Activated T-cell treated with anti-CD3 and anti-CD28 coated beads, Interleukin-2, amount 50 U/mL, for 24 hours (primary cell): ENCODE measurements around the gene CDKAL1.

Experiments
- DNase-seq: peaks from one replicate; pipeline ENCODE4 v3.0.0-alpha.2; 2020
- H3K27ac Mint-ChIP-seq: 2 replicates; pipeline ENCODE4 v1.8.0; 2020; ENCODE audit warnings: mild to moderate bottlenecking, mixed read lengths
- H3K27me3 Mint-ChIP-seq: 2 replicates; pipeline ENCODE4 v1.8.0; 2020; ENCODE audit warnings: mixed read lengths
- H3K36me3 Mint-ChIP-seq: 2 replicates; pipeline ENCODE4 v1.8.0; 2020; ENCODE audit warnings: low read depth, mixed read lengths
- H3K4me1 Mint-ChIP-seq: 2 replicates; pipeline ENCODE4 v1.8.0; 2020; ENCODE audit warnings: low read depth, mixed read lengths
- H3K4me3 Mint-ChIP-seq: 2 replicates; pipeline ENCODE4 v1.8.0; 2020; ENCODE audit warnings: mild to moderate bottlenecking, moderate library complexity, mixed read lengths
- H3K9me3 Mint-ChIP-seq: 2 replicates; pipeline ENCODE4 v1.8.0; 2020; ENCODE audit warnings: mixed read lengths

CDKAL1 gene

DNA sequence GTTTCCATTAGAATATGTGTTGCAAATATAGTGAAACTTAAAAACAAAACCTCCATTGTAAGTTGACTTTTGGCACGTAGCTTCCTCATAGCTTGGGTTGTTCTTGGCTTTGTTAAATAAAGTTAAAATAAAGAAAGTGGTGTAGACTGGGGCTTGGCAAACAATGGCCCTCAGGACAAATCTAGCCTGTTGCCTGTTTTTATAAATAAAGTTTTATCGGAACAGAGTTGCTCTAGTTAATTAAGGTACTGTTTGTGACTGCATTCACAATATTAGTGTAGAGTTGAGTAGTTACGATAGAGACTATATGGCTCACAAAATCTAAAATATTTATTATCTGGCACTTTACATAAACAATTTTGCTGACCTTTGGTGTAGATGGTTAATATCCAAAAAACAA, 168.8 kb downstream of the CDKAL1 start:
- H3K36me3 Mint-ChIP-seq, result peaks cover 7% of the 10 kb centered on the region
- no peak for DNase-seq
- H3K4me1 Mint-ChIP-seq, result peaks cover 71% of the 10 kb centered on the region
- H3K27ac Mint-ChIP-seq, result no peak overlapping the region
- H3K9me3 Mint-ChIP-seq, result no peaks in the 10 kb centered on the region
- no peak overlapping the region for H3K4me3 Mint-ChIP-seq
- no peaks in the 10 kb centered on the region for H3K27me3 Mint-ChIP-seq

DNA sequence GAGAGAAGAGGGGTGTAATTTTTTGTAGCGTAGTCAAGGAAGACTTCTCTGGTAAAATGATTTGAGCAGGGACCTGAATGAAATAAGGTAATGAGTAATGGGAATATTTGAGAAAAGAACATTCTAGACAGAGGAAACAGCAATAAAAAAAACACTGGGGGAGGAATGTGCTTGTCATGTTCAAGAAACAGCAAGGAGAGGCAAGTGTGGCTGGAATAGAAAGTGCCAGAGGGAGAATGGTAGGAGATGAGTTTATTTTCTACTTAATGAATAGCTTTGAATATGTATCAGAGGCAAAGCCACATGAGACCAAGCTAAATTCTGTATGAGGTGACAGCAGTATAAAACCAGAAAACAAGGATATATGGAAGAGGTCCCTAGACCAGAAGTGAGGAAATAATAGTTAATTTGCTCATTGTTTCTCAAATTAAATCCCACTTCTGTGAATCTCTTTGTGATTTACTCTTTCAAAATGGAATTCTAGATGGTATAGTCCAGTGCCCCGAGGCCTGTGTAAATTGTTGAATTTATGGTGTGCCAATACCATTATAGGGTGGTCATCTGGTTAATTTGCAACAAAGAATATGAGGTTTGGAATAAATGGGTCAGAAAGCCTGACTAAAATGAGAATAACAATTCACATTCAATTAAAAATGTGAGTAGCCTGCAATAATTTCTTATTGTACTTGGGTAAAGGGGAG, 170.2 kb downstream of the CDKAL1 start:
- Mint-ChIP-seq H3K36me3 (peaks cover 6% of the 10 kb centered on the region), H3K27ac (no peak overlapping the region), H3K27me3 (no peaks in the 10 kb centered on the region), H3K4me3 (no peak overlapping the region), H3K4me1 (peaks cover 73% of the 10 kb centered on the region), H3K9me3 (no peaks in the 10 kb centered on the region)
- no peak for DNase-seq

DNA sequence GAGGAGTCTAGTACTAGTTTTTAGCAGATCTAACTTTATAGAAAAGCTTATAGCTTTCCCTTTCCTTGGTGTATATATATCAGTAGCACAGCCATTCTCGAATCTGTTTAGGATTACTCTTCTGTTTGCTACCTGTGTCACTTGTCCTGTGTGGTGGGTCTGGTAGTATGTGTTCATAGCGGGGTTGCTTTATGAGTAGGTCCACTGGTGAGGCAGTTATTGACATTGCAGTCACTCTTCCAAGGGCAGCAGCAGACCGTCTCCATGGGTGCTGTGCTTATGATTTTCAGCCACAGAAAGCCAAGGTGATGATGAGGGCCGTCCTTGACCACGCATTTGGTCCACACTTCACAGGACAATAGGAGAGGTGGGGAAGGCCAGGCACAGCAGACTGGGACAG, 171.5 kb downstream of the CDKAL1 start:
- peaks cover 1% of the 10 kb centered on the region for H3K36me3 Mint-ChIP-seq
- peak overlapping the region; percentile 41 for H3K27ac Mint-ChIP-seq
- no peaks in the 10 kb centered on the region for H3K27me3 Mint-ChIP-seq
- H3K4me3 Mint-ChIP-seq, result no peak overlapping the region
- no peaks in the 10 kb centered on the region for H3K9me3 Mint-ChIP-seq
- DNase-seq, result no peak
- H3K4me1 Mint-ChIP-seq, result peaks cover 79% of the 10 kb centered on the region

DNA sequence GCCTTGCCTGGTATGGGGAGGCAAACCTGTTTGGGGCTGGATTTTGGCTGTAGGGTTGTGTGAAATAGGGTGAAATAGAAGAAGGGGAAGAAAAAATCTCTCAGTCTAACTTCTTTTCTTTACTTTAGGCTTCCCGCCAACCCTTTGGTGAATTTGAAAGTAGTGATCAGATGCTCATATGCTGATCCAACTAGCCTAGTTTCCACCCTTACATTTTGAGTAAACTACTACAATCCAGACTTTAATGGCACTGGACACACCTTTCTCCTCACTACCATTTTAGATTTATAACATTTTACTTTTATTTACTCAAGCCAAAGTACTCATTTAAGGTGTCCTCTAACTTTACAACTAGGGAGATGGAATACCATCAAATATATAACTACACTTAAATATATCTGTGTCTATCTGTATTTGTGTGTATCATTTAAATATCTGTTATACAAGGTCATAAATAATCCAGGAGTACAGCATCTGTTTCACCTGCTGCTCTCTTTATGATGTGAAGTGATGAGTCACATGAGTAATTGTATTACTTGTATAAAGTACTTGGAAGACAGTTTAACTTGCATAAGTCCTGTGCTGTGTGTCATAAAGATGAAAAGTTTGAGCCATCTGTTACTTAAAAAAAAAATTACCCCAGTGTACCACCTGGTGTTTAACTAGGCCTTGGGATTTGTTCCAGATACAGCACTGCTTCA, 172.1 kb downstream of the CDKAL1 start:
- peaks cover 1% of the 10 kb centered on the region for H3K36me3 Mint-ChIP-seq
- H3K27ac Mint-ChIP-seq, result peak overlapping the region; percentile 41
- no peak for DNase-seq
- no peak overlapping the region for H3K4me3 Mint-ChIP-seq
- no peaks in the 10 kb centered on the region for H3K9me3 Mint-ChIP-seq
- H3K4me1 Mint-ChIP-seq, result peaks cover 80% of the 10 kb centered on the region
- H3K27me3 Mint-ChIP-seq, result no peaks in the 10 kb centered on the region

DNA sequence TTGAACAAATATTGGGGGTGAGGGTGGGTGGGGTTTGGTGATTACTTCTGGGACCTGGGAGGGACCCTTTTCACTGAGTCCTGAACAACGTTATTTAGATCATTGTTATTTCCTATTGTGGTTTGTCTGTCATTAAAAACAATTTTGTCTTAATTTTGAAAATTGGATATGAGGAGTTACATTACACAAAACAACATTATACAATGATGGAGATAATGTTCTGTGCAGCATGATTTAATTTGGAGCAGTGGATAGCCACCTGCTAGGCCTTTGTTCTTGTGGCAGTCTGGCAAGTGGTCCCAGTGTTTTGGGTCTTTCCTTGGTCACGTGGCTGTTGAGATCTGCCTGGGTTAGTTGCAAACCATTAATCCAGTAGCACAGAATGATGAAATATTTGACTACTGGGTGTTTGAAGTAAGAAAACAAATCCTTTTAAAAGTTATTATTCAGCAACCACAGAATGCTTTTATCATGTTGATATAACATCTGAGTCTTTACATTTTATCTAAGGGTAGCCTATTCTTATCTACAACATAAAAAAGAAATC, 172.8 kb downstream of the CDKAL1 start:
- H3K27me3 Mint-ChIP-seq, result no peaks in the 10 kb centered on the region
- H3K36me3 Mint-ChIP-seq, result peaks cover 4% of the 10 kb centered on the region
- no peak overlapping the region for H3K27ac Mint-ChIP-seq
- H3K4me1 Mint-ChIP-seq, result peaks cover 81% of the 10 kb centered on the region
- no peaks in the 10 kb centered on the region for H3K9me3 Mint-ChIP-seq
- no peak overlapping the region for H3K4me3 Mint-ChIP-seq
- no peak for DNase-seq

DNA sequence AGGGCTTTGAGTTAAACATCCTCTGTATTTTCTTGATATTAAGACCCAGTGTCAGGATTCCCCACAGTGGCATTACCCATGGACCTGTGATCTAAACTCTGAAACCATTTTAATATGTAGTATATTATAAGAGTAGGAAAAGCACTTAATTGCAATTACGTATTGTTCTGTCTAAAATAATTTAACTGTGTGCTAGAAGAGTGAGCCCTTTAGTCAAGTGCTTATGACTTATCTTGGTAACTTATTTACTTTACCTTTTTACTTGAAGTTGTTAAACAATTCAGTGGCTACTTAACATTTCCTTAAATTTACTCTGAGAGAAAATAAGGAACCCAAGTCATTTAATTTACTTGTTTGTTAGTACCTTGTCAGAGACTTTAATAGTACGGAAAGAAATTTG, 173.6 kb downstream of the CDKAL1 start:
- Mint-ChIP-seq H3K36me3 (peaks cover 6% of the 10 kb centered on the region), H3K4me3 (no peak overlapping the region), H3K27ac (no peak overlapping the region), H3K27me3 (no peaks in the 10 kb centered on the region), H3K4me1 (peaks cover 76% of the 10 kb centered on the region), H3K9me3 (no peaks in the 10 kb centered on the region)
- DNase-seq, result no peak

DNA sequence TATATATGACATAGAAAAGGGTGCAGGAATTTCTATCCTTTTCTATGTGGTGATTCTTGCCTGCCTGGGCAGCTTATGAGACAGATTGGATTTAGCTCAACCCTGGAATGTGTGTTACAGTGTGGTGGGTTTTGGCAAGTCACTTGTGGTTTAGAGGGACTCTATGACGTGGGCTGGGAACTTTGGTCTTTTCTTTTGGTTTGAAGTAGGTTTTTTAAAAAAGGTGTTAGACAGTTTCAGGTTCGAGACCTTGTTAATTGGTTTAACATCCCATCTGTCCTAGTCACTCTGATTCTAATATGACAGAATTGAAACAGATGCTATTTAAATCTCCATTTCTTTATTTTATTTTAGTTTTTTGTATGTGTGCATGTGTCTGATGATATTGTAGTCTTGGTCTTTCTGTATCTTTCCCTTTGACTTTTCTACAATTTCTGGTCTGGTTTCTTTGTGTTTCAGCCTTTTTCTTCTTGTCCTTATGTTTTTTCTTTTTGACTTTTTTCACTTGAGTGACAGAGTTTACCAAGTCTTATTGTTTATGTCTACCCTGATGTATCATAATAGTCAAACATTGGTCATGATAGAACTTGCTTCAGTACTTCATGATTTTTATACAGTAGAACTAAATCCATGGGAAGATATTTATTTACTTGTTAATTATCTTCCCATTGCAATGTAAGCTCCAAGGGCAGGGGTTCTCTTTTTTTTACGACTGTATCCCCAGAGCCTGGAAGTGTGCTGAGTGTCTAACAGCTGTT, 174.3 kb downstream of the CDKAL1 start:
- peaks cover 70% of the 10 kb centered on the region for H3K4me1 Mint-ChIP-seq

DNA sequence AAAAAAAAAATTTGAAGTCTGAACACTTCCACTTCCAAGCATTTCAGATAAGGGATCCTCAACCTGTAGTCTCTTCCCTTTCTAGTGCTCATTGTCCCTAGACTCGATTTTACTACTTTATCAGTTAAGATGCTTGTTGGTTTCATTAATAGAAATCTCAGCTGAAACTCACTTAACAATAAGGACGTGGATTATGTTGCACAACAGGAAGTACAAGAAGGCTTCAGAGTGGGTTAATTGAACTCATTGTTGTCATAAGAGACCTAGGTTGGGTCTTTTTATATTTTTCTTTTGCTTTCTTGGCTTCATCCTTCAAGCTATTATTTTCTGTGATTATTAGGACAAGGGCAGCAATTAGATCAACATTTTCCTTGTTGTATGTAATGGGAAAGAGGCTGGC, 175.2 kb downstream of the CDKAL1 start:
- Mint-ChIP-seq H3K4me3 (no peak overlapping the region), H3K36me3 (peaks cover 6% of the 10 kb centered on the region), H3K27ac (no peak overlapping the region), H3K9me3 (no peaks in the 10 kb centered on the region), H3K4me1 (peaks cover 63% of the 10 kb centered on the region), H3K27me3 (no peaks in the 10 kb centered on the region)
- DNase-seq, result no peak

More for the DNA sequence above, 174.3 kb downstream of the CDKAL1 start:
- Mint-ChIP-seq H3K27me3 (no peaks in the 10 kb centered on the region), H3K9me3 (no peaks in the 10 kb centered on the region), H3K27ac (peak overlapping the region; percentile 77), H3K4me3 (peak overlapping the region; percentile 30), H3K36me3 (peaks cover 6% of the 10 kb centered on the region)
- no peak for DNase-seq

DNA sequence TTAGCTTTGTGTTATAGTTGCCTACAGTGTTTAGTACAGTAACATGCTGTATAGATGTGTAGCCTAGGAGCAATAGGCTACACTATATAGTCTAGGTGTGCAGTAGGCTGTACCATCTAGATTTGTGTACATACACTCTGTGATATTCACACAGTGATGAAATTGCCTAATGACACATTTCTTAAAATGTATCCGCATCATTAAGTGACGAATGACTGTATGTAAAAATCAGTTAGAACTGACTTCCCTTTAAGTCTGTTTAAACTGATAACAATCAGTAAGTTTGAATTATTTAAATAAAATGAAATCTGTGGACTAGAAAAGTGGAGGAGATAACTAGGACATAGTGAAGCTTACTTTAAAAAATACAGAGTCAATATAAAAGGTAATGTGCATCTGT, 176.1 kb downstream of the CDKAL1 start:
- Mint-ChIP-seq H3K27me3 (no peaks in the 10 kb centered on the region), H3K4me1 (peaks cover 60% of the 10 kb centered on the region), H3K9me3 (no peaks in the 10 kb centered on the region), H3K4me3 (no peak overlapping the region), H3K27ac (no peak overlapping the region), H3K36me3 (peaks cover 6% of the 10 kb centered on the region)
- DNase-seq, result no peak

DNA sequence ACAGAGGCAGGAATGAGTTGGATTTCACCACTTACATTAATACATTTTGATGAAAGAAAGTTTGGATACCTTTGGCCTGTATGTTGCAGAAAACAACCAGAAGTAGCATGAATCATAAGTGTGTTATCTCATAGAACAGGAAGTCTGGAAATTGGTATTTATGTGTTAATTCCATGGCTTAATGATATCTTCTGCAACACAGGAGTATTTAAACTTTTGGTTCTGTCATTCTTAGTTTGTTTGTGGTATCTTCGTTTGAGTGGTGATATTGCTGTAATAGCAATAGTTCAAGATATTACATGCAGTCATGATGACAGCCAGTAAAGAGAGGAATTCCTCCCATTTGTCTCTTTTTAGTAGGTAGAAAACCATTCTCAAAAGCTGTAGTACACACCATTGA, 177.3 kb downstream of the CDKAL1 start:
- Mint-ChIP-seq H3K4me1 (peaks cover 49% of the 10 kb centered on the region), H3K27me3 (no peaks in the 10 kb centered on the region), H3K4me3 (no peak overlapping the region), H3K36me3 (peaks cover 6% of the 10 kb centered on the region), H3K9me3 (no peaks in the 10 kb centered on the region), H3K27ac (no peak overlapping the region)
- DNase-seq, result no peak

DNA sequence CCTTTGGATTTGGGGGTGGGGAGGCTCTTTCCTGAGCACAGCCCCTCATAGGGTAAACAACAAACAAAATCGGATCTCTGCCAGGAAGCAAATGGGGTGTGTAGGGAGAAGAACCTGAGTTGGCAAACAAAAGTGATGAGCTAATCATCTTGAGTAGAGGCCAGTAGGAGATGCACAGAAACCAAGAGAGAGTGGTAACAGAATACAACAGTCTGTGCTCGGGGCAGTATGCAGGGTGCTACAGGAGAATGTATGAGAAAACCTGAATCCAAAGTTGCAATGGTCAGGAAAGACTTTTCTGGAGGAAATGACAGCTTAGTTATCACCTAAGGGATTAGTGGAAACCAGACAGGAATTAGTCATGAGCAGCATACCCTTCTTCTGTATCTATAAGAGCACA, 177.8 kb downstream of the CDKAL1 start:
- no peak overlapping the region for H3K4me3 Mint-ChIP-seq
- no peak for DNase-seq
- H3K36me3 Mint-ChIP-seq, result peaks cover 6% of the 10 kb centered on the region
- no peak overlapping the region for H3K27ac Mint-ChIP-seq
- H3K9me3 Mint-ChIP-seq, result no peaks in the 10 kb centered on the region
- H3K4me1 Mint-ChIP-seq, result peaks cover 44% of the 10 kb centered on the region
- no peaks in the 10 kb centered on the region for H3K27me3 Mint-ChIP-seq

DNA sequence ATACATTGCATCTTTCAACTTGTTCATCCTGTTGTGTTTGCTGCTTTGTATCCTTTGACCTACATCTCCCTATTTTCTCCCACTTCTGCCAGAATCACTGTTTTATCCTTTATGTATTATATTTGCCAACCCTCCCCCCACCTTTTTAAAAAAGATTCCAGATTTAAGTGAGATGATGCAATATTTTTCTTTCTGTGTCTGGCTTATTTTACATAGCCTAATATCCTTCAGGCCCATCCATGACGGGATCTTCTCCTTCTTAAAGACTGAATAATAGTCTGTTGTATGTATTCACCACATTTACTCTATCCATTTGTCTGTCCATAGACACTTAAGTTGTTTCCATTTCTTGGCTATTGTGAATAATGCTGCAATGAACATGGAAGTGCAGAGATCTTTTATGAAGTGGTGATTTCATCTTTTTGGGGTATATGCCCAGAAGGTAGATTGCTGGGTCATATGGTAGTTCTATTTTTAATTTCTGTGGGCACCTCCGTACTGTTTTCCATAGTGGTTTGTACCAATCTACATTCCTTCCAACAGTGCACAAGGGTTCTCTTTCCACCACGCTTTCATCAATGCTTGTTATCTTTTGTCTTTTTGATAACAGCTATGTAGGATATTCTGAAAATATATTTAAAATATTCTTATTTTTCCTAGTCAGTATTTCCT, 181.0 kb downstream of the CDKAL1 start:
- H3K4me3 Mint-ChIP-seq, result no peak overlapping the region

DNA sequence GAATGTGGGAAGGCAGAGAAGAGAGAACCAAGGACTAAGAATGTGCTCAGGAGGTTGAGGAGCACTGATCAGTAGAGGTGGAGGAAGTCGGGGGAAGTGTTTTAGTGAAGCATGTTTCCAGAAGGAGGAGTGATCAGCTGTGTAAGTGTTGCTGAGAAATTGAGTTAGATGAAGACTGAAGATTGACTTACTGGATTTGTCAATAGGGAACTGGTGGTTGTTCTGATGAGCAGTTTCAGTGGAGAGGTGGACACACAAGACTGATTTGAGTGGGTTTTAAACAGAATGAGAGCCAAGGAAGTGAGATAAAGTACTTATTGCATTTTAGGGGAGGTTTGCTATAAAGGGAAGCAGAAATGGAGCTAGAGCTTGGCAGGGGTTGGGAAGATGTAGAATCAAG, 182.6 kb downstream of the CDKAL1 start:
- H3K27me3 Mint-ChIP-seq, result no peaks in the 10 kb centered on the region
- H3K9me3 Mint-ChIP-seq, result no peaks in the 10 kb centered on the region
- H3K4me3 Mint-ChIP-seq, result no peak overlapping the region
- H3K27ac Mint-ChIP-seq, result no peak overlapping the region
- DNase-seq, result no peak
- H3K36me3 Mint-ChIP-seq, result peaks cover 10% of the 10 kb centered on the region
- peaks cover 28% of the 10 kb centered on the region for H3K4me1 Mint-ChIP-seq

More for the DNA sequence above, 181.0 kb downstream of the CDKAL1 start:
- H3K27ac Mint-ChIP-seq, result no peak overlapping the region
- H3K36me3 Mint-ChIP-seq, result peaks cover 7% of the 10 kb centered on the region
- H3K4me1 Mint-ChIP-seq, result peaks cover 40% of the 10 kb centered on the region
- no peak for DNase-seq
- H3K27me3 Mint-ChIP-seq, result no peaks in the 10 kb centered on the region
- H3K9me3 Mint-ChIP-seq, result no peaks in the 10 kb centered on the region

DNA sequence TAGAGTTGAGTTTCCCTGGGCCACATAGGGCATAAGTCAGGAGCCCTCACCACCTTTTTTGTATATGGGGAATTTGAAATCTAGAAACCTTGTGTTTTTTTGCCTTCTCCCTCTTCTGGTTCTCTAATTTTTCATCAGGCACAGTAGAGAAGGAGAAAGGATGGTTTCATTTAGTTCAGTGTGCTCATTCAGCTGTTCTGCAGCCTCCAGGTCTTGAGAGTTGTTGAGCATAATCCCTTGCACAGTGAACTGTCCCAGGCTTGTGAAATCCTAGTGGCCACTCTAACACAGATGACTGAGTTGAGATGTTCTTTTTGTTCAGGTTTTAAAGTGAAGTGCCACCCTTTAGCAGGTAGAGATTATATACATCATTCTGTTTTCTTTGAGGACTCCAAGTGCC, 183.5 kb downstream of the CDKAL1 start:
- DNase-seq, result no peak
- Mint-ChIP-seq H3K27me3 (no peaks in the 10 kb centered on the region), H3K4me1 (peaks cover 30% of the 10 kb centered on the region), H3K4me3 (no peak overlapping the region), H3K27ac (no peak overlapping the region), H3K9me3 (no peaks in the 10 kb centered on the region), H3K36me3 (peaks cover 14% of the 10 kb centered on the region)
